ENCODE data around the gene TOR4A. TPM values are rescaled to one million over a fixed set of nuclear protein-coding genes. Genes with fewer than 3 reads are reported as not detected.

TOR4A gene
- total and polyA plus RNA-seq, 10 of the 15 experiments (the other 5 are each of a cell fraction or from before 2014, with no cell fraction given), result 2.0 to 19.9 (median 3.7) TPM

GRCh38 chr9:137254624-137255447, 22.7 kb upstream of the TOR4A start, which contains the start of gene NELFB (continued):
- TF ChIP-seq CEBPZ (IDR thresholded peaks at IDR 0.05; ENCODE audit: low read depth, low read length), result no peak
- no peak for TF ChIP-seq EZH2 (IDR thresholded peaks at IDR 0.05; ENCODE audit: borderline replicate concordance, control insufficient read depth, low read depth, low read length)
- TF ChIP-seq PAX8 (IDR thresholded peaks at IDR 0.05), result no peak
- no peak for TF ChIP-seq ETV6 (conservative IDR thresholded peaks at IDR 0.05 in 1 of 2, IDR thresholded peaks at IDR 0.05 in 1 of 2; ENCODE audit: borderline replicate concordance in 1 of 2, low read depth in 1 of 2)
- no peak for TF ChIP-seq NR2C2 (IDR thresholded peaks at IDR 0.05; ENCODE audit: borderline replicate concordance, control insufficient read depth, insufficient read length, low read depth)
- TF ChIP-seq FOXM1 (IDR thresholded peaks at IDR 0.05; ENCODE audit: low read depth, low read length), result no peak
- TF ChIP-seq, protein P1, sequence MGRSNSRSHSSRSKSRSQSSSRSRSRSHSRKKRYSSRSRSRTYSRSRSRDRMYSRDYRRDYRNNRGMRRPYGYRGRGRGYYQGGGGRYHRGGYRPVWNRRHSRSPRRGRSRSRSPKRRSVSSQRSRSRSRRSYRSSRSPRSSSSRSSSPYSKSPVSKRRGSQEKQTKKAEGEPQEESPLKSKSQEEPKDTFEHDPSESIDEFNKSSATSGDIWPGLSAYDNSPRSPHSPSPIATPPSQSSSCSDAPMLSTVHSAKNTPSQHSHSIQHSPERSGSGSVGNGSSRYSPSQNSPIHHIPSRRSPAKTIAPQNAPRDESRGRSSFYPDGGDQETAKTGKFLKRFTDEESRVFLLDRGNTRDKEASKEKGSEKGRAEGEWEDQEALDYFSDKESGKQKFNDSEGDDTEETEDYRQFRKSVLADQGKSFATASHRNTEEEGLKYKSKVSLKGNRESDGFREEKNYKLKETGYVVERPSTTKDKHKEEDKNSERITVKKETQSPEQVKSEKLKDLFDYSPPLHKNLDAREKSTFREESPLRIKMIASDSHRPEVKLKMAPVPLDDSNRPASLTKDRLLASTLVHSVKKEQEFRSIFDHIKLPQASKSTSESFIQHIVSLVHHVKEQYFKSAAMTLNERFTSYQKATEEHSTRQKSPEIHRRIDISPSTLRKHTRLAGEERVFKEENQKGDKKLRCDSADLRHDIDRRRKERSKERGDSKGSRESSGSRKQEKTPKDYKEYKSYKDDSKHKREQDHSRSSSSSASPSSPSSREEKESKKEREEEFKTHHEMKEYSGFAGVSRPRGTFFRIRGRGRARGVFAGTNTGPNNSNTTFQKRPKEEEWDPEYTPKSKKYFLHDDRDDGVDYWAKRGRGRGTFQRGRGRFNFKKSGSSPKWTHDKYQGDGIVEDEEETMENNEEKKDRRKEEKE (IDR thresholded peaks at IDR 0.05), result peak; percentile 53; the same call in 1 of the 2 replicates

Data from GM12878 (cell line).